ENCODE data around the gene TFPT. TPM values are rescaled to one million over a fixed set of nuclear protein-coding genes. Genes with fewer than 3 reads are reported as not detected.

Gene TFPT
- total and polyA plus RNA-seq, 2 of the 13 experiments (the other 11 are each of a cell fraction or from before 2014, with no cell fraction given), result 8.4 to 10.7 TPM

- no peak for TF ChIP-seq PAWR (CRISPR knock-in tag; IDR thresholded peaks at IDR 0.05; ENCODE audit: borderline replicate concordance)
- no peak for TF ChIP-seq PRDM10 (CRISPR knock-in tag; IDR thresholded peaks at IDR 0.05; ENCODE audit: low read depth)
- no peak for TF ChIP-seq FOXM1 (CRISPR knock-in tag; IDR thresholded peaks at IDR 0.05)
- no peak for TF ChIP-seq ZNF790 (CRISPR knock-in tag; IDR thresholded peaks at IDR 0.05; ENCODE audit: borderline replicate concordance)
- no peak for TF ChIP-seq HNRNPUL1 (IDR thresholded peaks at IDR 0.05; ENCODE audit: low read depth, low read length)
- no peak for TF ChIP-seq KAT2B (IDR thresholded peaks at IDR 0.05; ENCODE audit: borderline replicate concordance, low read depth, low read length)
- TF ChIP-seq TOPORS (CRISPR knock-in tag; IDR thresholded peaks at IDR 0.05), result no peak
- TF ChIP-seq ZNF749 (CRISPR knock-in tag; IDR thresholded peaks at IDR 0.05; ENCODE audit: borderline replicate concordance), result no peak
- TF ChIP-seq ZNF609 (CRISPR knock-in tag; IDR thresholded peaks at IDR 0.05; ENCODE audit: borderline replicate concordance), result no peak
Measured at GRCh38 chr19:54138489-54139256, 23.2 kb upstream of the TFPT start (continued).
